Activated naive CD4-positive, alpha-beta T cell treated with anti-CD3 and anti-CD28 coated beads, Interleukin-2, amount 10 ng/mL, durations not matched to agents 7 days and 5 days (primary cell): ENCODE measurements around the gene SSBP3.
"Not testable (repeated sequence)": the region's sequence is repeated elsewhere in the genome, so short reads cannot be mapped to it uniquely, and the experiment has no call there.

Experiments
- CTCF ChIA-PET: fragments of 350-600 bp; sonication (Branson Sonifier 250); formaldehyde crosslinking; loops from one replicate; lab custom pipeline; 2021; ENCODE audit warnings: antibody characterized with exemption; lab: Charles Lee
- DNase-seq: peaks from one replicate; pipeline ENCODE4 v3.0.0-alpha.2; 2020
- H3K27ac Mint-ChIP-seq: one replicate; pipeline ENCODE4 v1.8.0; 2021; ENCODE audit warnings: mild to moderate bottlenecking, moderate library complexity, mixed read lengths
- H3K27me3 Mint-ChIP-seq: one replicate; pipeline ENCODE4 v1.8.0; 2021; ENCODE audit warnings: mild to moderate bottlenecking, mixed read lengths
- H3K36me3 Mint-ChIP-seq: one replicate; pipeline ENCODE4 v1.8.0; 2021; ENCODE audit warnings: mixed read lengths
- H3K4me1 Mint-ChIP-seq: one replicate; pipeline ENCODE4 v1.8.0; 2021; ENCODE audit warnings: mixed read lengths
- H3K4me3 Mint-ChIP-seq: one replicate; pipeline ENCODE4 v1.8.0; 2021; ENCODE audit warnings: mild to moderate bottlenecking, moderate library complexity, mixed read lengths
- H3K9me3 Mint-ChIP-seq: one replicate; pipeline ENCODE4 v1.8.0; 2021; ENCODE audit warnings: mixed read lengths

SSBP3 gene

DNA sequence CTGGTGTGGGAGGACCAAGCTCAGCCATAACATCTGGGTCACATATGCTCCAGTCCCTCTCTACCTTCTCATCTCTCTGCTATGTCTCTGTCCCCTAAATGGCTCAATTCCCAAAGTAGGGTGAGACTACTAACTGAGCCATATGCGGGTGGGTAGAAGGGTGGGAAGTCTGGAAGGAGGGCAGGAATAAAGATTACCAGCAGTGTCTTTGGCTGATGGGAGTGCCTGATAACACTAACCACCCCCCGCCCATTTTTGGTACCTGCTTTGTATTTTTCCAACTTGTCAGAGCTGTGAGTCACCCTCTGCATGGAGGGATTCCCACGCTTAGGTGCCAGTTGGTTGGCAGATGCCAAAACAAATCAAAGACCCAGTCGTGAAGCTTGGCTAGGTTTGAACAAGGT, 14.9 kb upstream of the SSBP3 start:
- Mint-ChIP-seq H3K27ac (no peak overlapping the region), H3K4me1 (peaks cover 4% of the 10 kb centered on the region), H3K4me3 (no peak overlapping the region), H3K9me3 (no peaks in the 10 kb centered on the region), H3K36me3 (no peaks in the 10 kb centered on the region), H3K27me3 (peaks cover 38% of the 10 kb centered on the region)
- CTCF ChIA-PET = interaction anchor here (0.9 kb wide), 1 partner anchor 239 kb away, joined by 3 read pairs; no protein-coding TSS in a partner anchor
- no peak for DNase-seq

- DNase-seq, H3K27ac Mint-ChIP-seq, H3K9me3 Mint-ChIP-seq, CTCF ChIA-PET, H3K36me3 Mint-ChIP-seq, H3K4me3 Mint-ChIP-seq: not testable (repeated sequence)
- H3K4me1 Mint-ChIP-seq = peaks cover 14% of the 10 kb centered on the region
- peaks cover 51% of the 10 kb centered on the region for H3K27me3 Mint-ChIP-seq
Observed at GRCh38 chr1:54418598-54418997, 12.4 kb upstream of the SSBP3 start.

DNA sequence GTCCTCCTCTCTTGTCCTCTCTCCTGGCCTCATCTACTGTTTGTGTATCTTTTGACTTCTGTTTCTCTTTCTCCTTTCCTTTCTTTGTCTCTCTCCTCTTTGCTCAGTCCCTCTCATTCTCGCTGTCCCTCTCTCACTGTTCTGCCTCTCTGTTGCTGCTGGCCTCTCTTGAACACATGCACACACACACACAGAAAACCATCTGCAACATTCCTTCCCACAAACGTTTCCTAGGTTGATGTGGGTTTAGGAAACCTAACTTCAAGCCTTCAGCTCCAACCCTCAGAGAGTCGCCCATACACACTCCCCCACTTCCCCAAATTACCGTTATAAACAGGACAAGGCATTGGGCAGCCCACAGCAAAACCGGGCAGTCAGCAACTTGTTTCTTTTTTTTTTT, 10.9 kb upstream of the SSBP3 start:
- H3K27ac Mint-ChIP-seq = no peak overlapping the region
- CTCF ChIA-PET = no interaction called here

DNA sequence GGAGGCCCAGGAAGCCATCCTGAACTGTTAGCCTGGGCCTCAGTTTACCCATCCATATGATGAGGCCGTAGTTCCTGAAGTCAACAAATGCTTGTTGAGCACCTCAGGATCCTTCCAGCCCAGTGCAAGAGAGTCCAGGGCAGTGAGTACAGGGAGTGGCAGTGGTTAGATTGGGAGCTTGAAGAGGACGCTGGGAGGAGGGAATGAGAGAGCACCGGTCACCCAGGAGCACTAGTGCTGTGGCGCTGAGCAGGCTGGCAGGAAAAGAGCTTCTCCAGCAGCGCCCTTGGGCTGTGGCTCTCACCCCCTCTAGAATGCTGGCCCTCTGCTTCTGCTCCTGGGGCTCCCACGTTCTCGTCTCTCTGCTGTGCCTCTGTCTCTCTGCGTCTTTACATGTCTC, 10.2 kb upstream of the SSBP3 start:
- H3K27me3 Mint-ChIP-seq = peaks cover 44% of the 10 kb centered on the region
- CTCF ChIA-PET = no interaction called here
- H3K9me3 Mint-ChIP-seq = no peaks in the 10 kb centered on the region
- peaks cover 5% of the 10 kb centered on the region for H3K36me3 Mint-ChIP-seq
- no peak overlapping the region for H3K27ac Mint-ChIP-seq
- peaks cover 28% of the 10 kb centered on the region for H3K4me1 Mint-ChIP-seq
- DNase-seq = no peak
- no peak overlapping the region for H3K4me3 Mint-ChIP-seq

More for the DNA sequence above, 10.9 kb upstream of the SSBP3 start:
- Mint-ChIP-seq H3K9me3 (no peaks in the 10 kb centered on the region), H3K4me3 (no peak overlapping the region), H3K4me1 (peaks cover 27% of the 10 kb centered on the region), H3K36me3 (peaks cover 5% of the 10 kb centered on the region), H3K27me3 (peaks cover 45% of the 10 kb centered on the region)
- no peak for DNase-seq

- Mint-ChIP-seq H3K27ac (no peak overlapping the region), H3K4me3 (no peak overlapping the region), H3K36me3 (peaks cover 6% of the 10 kb centered on the region), H3K9me3 (no peaks in the 10 kb centered on the region), H3K27me3 (peaks cover 40% of the 10 kb centered on the region), H3K4me1 (peaks cover 32% of the 10 kb centered on the region)
- DNase-seq = no peak
- CTCF ChIA-PET = no interaction called here
Observed at GRCh38 chr1:54415991-54416390, 9.8 kb upstream of the SSBP3 start.

DNA sequence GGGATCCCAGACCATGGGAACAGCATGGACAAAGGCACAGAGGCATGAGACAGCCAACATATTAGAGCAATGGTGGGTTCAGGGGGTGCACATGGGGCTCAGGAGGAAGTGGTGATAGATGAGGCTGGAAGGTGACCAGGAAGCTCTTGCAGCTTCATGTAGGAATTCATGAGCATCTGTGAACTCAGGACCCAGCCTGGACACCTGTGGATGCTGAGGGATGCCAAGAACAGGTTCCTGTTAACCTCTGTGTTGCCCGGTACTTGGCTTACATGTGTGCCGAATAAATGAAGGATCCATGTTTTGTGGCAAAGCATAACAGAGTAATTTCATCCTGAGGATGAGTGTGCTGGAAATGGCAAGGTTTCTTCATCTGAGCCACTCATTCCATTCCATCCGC, 9.3 kb upstream of the SSBP3 start:
- Mint-ChIP-seq H3K9me3 (no peaks in the 10 kb centered on the region), H3K4me1 (peaks cover 37% of the 10 kb centered on the region), H3K27me3 (peaks cover 35% of the 10 kb centered on the region), H3K36me3 (peaks cover 6% of the 10 kb centered on the region), H3K4me3 (no peak overlapping the region), H3K27ac (no peak overlapping the region)
- DNase-seq = no peak
- CTCF ChIA-PET = no interaction called here

- Mint-ChIP-seq H3K27me3 (peaks cover 36% of the 10 kb centered on the region), H3K9me3 (no peaks in the 10 kb centered on the region), H3K36me3 (peaks cover 11% of the 10 kb centered on the region), H3K27ac (peak overlapping the region; percentile 89), H3K4me1 (peaks cover 55% of the 10 kb centered on the region), H3K4me3 (no peak overlapping the region)
- CTCF ChIA-PET = interaction anchor here (0.6 to 1.0 kb wide), 3 partner anchors 74 to 143 kb away, joined by 3 read pairs; no protein-coding TSS in a partner anchor
- no peak for DNase-seq
Observed at GRCh38 chr1:54413732-54414131, 7.5 kb upstream of the SSBP3 start.

- peak overlapping the region; percentile 74 for H3K4me3 Mint-ChIP-seq
- H3K27me3 Mint-ChIP-seq = peaks cover 36% of the 10 kb centered on the region
- CTCF ChIA-PET = interaction anchor here (0.6 to 1.0 kb wide), 4 partner anchors 74 to 142 kb away, joined by 3 read pairs; no protein-coding TSS in a partner anchor
- peaks cover 11% of the 10 kb centered on the region for H3K36me3 Mint-ChIP-seq
- peak; percentile 73 for DNase-seq
- H3K4me1 Mint-ChIP-seq = peaks cover 59% of the 10 kb centered on the region
- H3K9me3 Mint-ChIP-seq = no peaks in the 10 kb centered on the region
- H3K27ac Mint-ChIP-seq = peak overlapping the region; percentile 89
Observed at GRCh38 chr1:54413295-54413694, 7.1 kb upstream of the SSBP3 start.

DNA sequence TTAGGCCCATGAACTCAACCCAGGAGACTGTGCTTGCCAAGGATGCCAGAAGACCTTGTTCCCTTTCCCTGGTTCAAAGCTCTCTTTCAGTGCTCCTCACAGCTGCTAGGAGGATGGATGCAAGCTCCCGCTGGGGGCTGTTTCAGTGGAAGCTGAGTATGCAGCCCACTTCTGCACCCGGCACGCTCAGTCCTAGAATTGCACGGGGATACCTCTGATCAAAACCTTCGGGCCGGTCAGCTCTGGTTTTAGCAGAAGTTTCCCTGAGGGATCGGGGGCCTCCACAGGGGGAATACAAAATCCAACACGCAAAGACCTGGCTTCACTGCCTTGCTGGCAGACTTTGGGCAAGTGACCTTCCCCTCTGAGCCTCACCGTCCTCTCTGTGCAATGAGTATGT, 4.2 kb upstream of the SSBP3 start:
- CTCF ChIA-PET = no interaction called here
- Mint-ChIP-seq H3K4me3 (no peak overlapping the region), H3K27me3 (peaks cover 17% of the 10 kb centered on the region), H3K36me3 (peaks cover 11% of the 10 kb centered on the region), H3K4me1 (peaks cover 65% of the 10 kb centered on the region), H3K27ac (peak overlapping the region; percentile 88), H3K9me3 (no peaks in the 10 kb centered on the region)
- DNase-seq = no peak

- H3K9me3 Mint-ChIP-seq = no peaks in the 10 kb centered on the region
- CTCF ChIA-PET = interaction anchor here (1.0 kb wide), 1 partner anchor 79 kb away, joined by 7 read pairs; no protein-coding TSS in a partner anchor
- H3K36me3 Mint-ChIP-seq = peaks cover 12% of the 10 kb centered on the region
- peak; percentile 68 for DNase-seq
- peaks cover 9% of the 10 kb centered on the region for H3K27me3 Mint-ChIP-seq
- H3K4me1 Mint-ChIP-seq = peaks cover 69% of the 10 kb centered on the region
- peak overlapping the region; percentile 88 for H3K27ac Mint-ChIP-seq
- peak overlapping the region; percentile 13 for H3K4me3 Mint-ChIP-seq
Observed at GRCh38 chr1:54409156-54410142, 3.3 kb upstream of the SSBP3 start.

GRCh38 chr1:54408147-54409066, 2.2 kb upstream of the SSBP3 start:
- peaks cover 69% of the 10 kb centered on the region for H3K4me1 Mint-ChIP-seq
- DNase-seq = no peak
- CTCF ChIA-PET = interaction anchor here (1.0 to 2.3 kb wide), 5 partner anchors 60 to 81 kb away, joined by 3 to 14 read pairs (median 7); no protein-coding TSS in a partner anchor
- H3K27ac Mint-ChIP-seq = peak overlapping the region; percentile 92
- H3K9me3 Mint-ChIP-seq = no peaks in the 10 kb centered on the region
- H3K36me3 Mint-ChIP-seq = peaks cover 22% of the 10 kb centered on the region
- H3K27me3 Mint-ChIP-seq = peaks cover 4% of the 10 kb centered on the region
- peak overlapping the region; percentile 93 for H3K4me3 Mint-ChIP-seq

DNA sequence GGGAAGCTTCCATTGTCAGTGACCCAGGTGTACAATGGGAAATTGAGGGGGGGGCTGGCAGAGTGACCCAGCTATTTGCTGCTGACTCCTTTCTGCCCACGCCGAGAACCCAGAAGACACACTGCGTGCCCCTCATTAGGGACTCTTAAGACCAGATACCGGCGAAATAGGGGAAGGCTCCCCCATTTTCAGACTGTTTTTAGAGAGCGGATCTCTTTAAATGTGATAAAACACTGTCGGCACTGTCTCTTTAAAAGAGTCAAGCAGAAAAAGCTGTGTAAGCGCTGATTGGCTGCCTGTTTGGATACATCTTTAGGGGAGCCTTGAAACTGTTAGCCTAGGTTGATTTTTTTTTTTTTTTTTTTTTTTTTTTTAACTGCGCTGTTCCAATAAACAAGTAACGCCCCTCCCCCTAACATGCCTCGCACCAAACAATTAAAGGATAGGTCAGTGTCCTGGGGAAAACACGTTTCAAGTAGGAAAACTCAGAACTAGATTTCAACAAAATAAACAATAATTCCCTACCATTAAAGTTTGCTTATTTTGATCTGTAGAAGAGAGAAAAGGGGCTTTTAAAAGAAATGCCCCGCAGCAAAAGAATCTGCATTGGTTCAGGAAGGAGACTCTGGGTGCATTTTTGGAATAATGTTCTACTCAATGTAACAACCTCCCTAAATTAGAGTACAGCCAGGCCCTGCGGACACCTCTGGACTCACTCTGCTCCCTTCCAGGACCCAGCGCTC, 1.4 kb upstream of the SSBP3 start:
- H3K9me3 Mint-ChIP-seq = no peaks in the 10 kb centered on the region
- H3K27me3 Mint-ChIP-seq = peaks cover 4% of the 10 kb centered on the region
- H3K36me3 Mint-ChIP-seq = peaks cover 26% of the 10 kb centered on the region
- DNase-seq = peak; percentile 77
- H3K27ac Mint-ChIP-seq = peak overlapping the region; percentile 92
- H3K4me1 Mint-ChIP-seq = peaks cover 69% of the 10 kb centered on the region
- peak overlapping the region; percentile 93 for H3K4me3 Mint-ChIP-seq
- CTCF ChIA-PET = interaction anchor here (0.6 to 2.3 kb wide), 6 partner anchors 61 to 124 kb away, joined by 3 to 14 read pairs (median 4); no protein-coding TSS in a partner anchor

GRCh38 chr1:54407154-54407403, 885 bp upstream of the SSBP3 start:
- Mint-ChIP-seq H3K9me3 (no peaks in the 10 kb centered on the region), H3K27ac (peak overlapping the region; percentile 92), H3K27me3 (peaks cover 4% of the 10 kb centered on the region), H3K4me1 (peaks cover 71% of the 10 kb centered on the region), H3K36me3 (peaks cover 31% of the 10 kb centered on the region), H3K4me3 (peak overlapping the region; percentile 93)
- CTCF ChIA-PET = interaction anchor here (0.6 to 2.3 kb wide), 6 partner anchors 62 to 124 kb away, joined by 3 to 14 read pairs (median 4); no protein-coding TSS in a partner anchor
- no peak for DNase-seq
